Left renal cortex interstitium (tissue), 4 donors: ENCODE results near the gene FAM114A2. TPM values are rescaled to one million over a fixed set of nuclear protein-coding genes. Genes with fewer than 3 reads are reported as not detected.

ENCODE experiments used
- DNase-seq, 4 donors: peaks; one replicate each; pipeline ENCODE4 v3.0.0-alpha.2; 2013; ENCODE audit warnings: low read depth in 4 of 4, low spot score in 2 of 4, missing footprints in 1 of 4
- polyA plus RNA-seq, 4 donors: library from polyadenylated mRNA; unstranded; fragments of 120-200 nt; gene quantifications; one replicate each; pipeline ENCODE4 v1.2.1, GENCODE V29; 2013; ENCODE audit not compliant: insufficient read length in 4 of 4

Gene FAM114A2
- polyA plus RNA-seq, 4 donors = 32.2 to 38.7 (median 34.5) TPM

GRCh38 chr5:153953411-153953810, 85.3 kb downstream of the FAM114A2 start:
- no peak for DNase-seq

GRCh38 chr5:153952893-153953292, 85.8 kb downstream of the FAM114A2 start:
- DNase-seq = no peak

- no peak for DNase-seq
These were observed 86.7 kb downstream of the FAM114A2 start for GRCh38 chr5:153952057-153952456.

GRCh38 chr5:153941265-153941664, 97.4 kb downstream of the FAM114A2 start:
- DNase-seq = no peak

Other genes starting within 250 kb of the FAM114A2 start
- gene MFAP3, start 57 bp upstream of the FAM114A2 start, polyA plus RNA-seq = 10 to 100 TPM; 39.0 to 48.3 (median 45.7) TPM
- 10 to 100 TPM; 24.9 to 29.2 (median 25.9) TPM for gene GALNT10, start 151.8 kb upstream of the FAM114A2 start, polyA plus RNA-seq